GM12875 (cell line): ENCODE measurements around the gene PRLH.

Experiments used
- H3K4me3 ChIP-seq: one replicate; pipeline ENCODE4 v1.5.1; 2011; ENCODE audit warnings: low read depth, low read length, control low read depth
- CTCF ChIP-seq: IDR thresholded peaks from 2 replicates; pipeline ENCODE4 v1.5.1; 2011; ENCODE audit warnings: low read depth, mild to moderate bottlenecking, control low read depth, inconsistent platforms, low read length, moderate library complexity, borderline replicate concordance; ENCODE audit not compliant: insufficient read depth

Gene PRLH

GRCh38 chr2:237614151-237614720, 47.9 kb downstream of the PRLH start:
- TF ChIP-seq CTCF = peak; percentile 17; the same call in 1 of the 2 replicates
- H3K4me3 ChIP-seq = no peak overlapping the region

GRCh38 chr2:237615631-237616249, 49.4 kb downstream of the PRLH start:
- TF ChIP-seq CTCF = no peak
- no peak overlapping the region for H3K4me3 ChIP-seq

- TF ChIP-seq CTCF = no peak
- no peak overlapping the region for H3K4me3 ChIP-seq
These were observed 50.0 kb downstream of the PRLH start for GRCh38 chr2:237616373-237616733.
